WERI-Rb-1 (cell line): ENCODE data around the gene SCAMP5.
A peak's percentile ranks its signal among the peaks of the same experiment; 100 is the strongest.

Experiments used
- DNase-seq: peaks from one replicate; pipeline ENCODE4 v3.0.0-alpha.2; 2020
- H3K27ac ChIP-seq: fragments of 250-450 bp; sonication (Bioruptor Pico); 2 replicates; pipeline ENCODE4 v1.5.1; 2020; ENCODE audit warnings: mild to moderate bottlenecking, moderate library complexity
- H3K27me3 ChIP-seq: fragments of 250-450 bp; sonication (Bioruptor Pico); 2 replicates; pipeline ENCODE4 v1.5.1; 2021; ENCODE audit warnings: mild to moderate bottlenecking, low read depth, moderate library complexity; ENCODE audit not compliant: insufficient read depth, severe bottlenecking
- H3K36me3 ChIP-seq: fragments of 250-450 bp; sonication (Bioruptor Pico); 2 replicates; pipeline ENCODE4 v1.5.1; 2020; ENCODE audit warnings: mild to moderate bottlenecking, moderate library complexity
- H3K4me3 ChIP-seq: 2 replicates; pipeline ENCODE4 v1.5.1; 2011; ENCODE audit warnings: low read depth, mild to moderate bottlenecking, control low read depth, low read length
- H3K9me3 ChIP-seq: fragments of 250-450 bp; sonication (Bioruptor Pico); 2 replicates; pipeline ENCODE4 v1.5.1; 2021; ENCODE audit warnings: mild to moderate bottlenecking, moderate library complexity; ENCODE audit not compliant: severe bottlenecking
- TF ChIP-seq, protein P1 (sequence below): IDR thresholded peaks from 2 replicates; pipeline ENCODE4 v1.5.1; 2011; ENCODE audit warnings: low read depth, mild to moderate bottlenecking, control low read depth, inconsistent platforms, low read length

SCAMP5 gene, protein sequence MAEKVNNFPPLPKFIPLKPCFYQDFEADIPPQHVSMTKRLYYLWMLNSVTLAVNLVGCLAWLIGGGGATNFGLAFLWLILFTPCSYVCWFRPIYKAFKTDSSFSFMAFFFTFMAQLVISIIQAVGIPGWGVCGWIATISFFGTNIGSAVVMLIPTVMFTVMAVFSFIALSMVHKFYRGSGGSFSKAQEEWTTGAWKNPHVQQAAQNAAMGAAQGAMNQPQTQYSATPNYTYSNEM

DNA sequence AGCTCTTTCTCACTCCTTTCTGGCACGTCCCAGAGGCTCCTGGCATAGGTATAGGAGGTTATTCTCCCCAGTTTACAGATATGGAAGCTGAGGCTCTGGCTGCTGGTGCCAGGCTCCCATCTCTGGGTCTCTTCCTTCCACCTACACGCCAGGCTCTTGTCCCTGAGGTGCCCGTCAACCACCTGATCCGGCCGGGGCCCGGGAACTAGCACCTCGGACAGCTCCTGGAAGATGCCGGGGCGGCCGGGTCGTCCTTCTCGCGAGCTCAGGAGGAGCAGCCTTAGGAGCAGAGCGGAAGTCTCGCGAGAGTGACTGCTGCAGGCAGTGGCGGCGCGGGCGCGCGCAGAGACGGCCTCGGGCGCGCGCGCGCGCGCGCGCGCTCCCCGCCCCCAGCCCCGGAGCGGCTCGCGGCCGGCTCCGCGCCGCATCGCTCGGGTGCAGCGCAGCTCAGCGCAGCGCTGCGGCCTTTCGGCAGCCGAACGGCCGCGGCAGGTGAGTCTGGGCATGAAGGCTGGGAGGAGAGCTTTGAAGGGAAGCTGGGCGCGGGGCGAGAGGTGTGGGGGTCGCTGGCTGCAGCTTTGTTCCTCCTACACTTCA lies at the start of gene SCAMP5:
Gene SCAMP5 (plus strand): TSS at position 382 of the 597 bp plus-strand sequence. CDS start 16,277 bp downstream, outside the sequence.
- TF ChIP-seq, protein P1, sequence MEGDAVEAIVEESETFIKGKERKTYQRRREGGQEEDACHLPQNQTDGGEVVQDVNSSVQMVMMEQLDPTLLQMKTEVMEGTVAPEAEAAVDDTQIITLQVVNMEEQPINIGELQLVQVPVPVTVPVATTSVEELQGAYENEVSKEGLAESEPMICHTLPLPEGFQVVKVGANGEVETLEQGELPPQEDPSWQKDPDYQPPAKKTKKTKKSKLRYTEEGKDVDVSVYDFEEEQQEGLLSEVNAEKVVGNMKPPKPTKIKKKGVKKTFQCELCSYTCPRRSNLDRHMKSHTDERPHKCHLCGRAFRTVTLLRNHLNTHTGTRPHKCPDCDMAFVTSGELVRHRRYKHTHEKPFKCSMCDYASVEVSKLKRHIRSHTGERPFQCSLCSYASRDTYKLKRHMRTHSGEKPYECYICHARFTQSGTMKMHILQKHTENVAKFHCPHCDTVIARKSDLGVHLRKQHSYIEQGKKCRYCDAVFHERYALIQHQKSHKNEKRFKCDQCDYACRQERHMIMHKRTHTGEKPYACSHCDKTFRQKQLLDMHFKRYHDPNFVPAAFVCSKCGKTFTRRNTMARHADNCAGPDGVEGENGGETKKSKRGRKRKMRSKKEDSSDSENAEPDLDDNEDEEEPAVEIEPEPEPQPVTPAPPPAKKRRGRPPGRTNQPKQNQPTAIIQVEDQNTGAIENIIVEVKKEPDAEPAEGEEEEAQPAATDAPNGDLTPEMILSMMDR, result no peak
- H3K27ac ChIP-seq, result peak within 1 kb of the TSS; percentile 95
- peak; percentile 98 for DNase-seq

DNA sequence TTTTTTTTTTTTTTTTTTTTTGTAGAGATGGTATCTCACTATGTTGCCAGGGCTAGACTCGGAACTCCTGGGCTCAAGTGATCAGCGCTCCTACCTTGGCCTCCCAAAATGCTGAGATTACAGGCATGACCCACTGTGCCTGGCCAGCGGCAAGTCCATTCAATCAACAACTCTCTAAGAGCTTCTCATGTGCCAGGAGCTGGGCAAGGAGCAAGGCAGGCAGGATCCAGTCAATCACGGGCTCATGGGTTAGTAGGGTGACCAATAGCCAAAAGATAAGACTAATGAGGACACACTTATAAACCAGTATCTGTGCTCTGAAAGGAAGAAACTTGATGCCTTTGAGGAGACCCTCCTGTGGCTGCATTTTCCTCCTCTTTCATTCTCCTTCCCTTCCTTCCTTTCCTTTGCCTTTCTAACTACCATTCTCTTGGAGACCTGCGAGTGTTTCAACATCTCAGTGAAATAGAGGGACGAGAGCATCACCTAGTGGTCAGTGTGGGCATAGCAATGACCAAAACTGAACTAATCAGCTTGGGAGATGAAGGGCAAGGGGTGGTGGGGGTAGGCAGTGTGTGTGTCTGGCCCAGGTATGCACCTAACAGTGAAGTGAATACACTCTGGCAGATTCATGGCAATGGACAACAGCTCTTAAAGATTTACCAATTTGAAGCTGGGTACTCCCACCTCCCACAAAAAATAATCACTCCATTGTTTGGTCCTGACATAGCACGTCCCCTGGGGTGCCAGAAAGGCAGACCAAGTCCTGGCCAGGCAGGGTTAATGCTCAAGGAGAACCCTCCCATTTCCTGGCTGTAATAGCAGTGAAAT lies 45.1 kb upstream of the SCAMP5 start:
- no peaks in the 10 kb centered on the region for H3K27me3 ChIP-seq
- no peak overlapping the region for H3K4me3 ChIP-seq
- peak overlapping the region; percentile 34; the same call in 1 of the 2 replicates for H3K27ac ChIP-seq
- H3K36me3 ChIP-seq, result no peaks in the 10 kb centered on the region
- TF ChIP-seq, protein P1, result peak; percentile 98
- peak; percentile 84 for DNase-seq
- no peaks in the 10 kb centered on the region for H3K9me3 ChIP-seq

More for the DNA sequence above, at the start of gene SCAMP5:
- H3K36me3 ChIP-seq, result peaks cover 10% of the 10 kb centered on the region
- no peaks in the 10 kb centered on the region for H3K27me3 ChIP-seq
- H3K4me3 ChIP-seq, result peak within 1 kb of the TSS; percentile 84
- peaks cover 5% of the 10 kb centered on the region for H3K9me3 ChIP-seq

DNA sequence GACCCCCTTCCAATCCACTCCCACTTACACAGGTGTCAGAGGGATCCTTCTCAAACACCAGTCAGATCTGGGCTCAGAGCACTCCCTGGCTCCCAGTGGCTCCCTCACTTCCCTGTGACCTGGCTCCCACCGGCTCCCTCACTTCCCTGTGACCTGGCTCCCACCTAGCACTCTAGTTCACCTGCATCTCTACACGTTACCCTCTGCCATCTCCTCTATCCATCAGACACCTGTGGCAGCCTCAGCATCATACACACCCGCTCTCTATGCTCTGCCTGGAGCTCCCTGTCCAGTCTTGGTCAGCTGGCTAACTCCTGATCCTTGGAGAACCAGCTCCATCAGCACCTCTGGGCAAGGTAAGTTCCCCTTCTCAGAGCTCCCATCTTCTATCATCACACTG lies 44.4 kb upstream of the SCAMP5 start:
- no peak overlapping the region for H3K4me3 ChIP-seq
- H3K36me3 ChIP-seq, result no peaks in the 10 kb centered on the region
- DNase-seq, result no peak
- H3K27me3 ChIP-seq, result no peaks in the 10 kb centered on the region
- TF ChIP-seq, protein P1, result no peak
- no peak overlapping the region for H3K27ac ChIP-seq
- H3K9me3 ChIP-seq, result no peaks in the 10 kb centered on the region

DNA sequence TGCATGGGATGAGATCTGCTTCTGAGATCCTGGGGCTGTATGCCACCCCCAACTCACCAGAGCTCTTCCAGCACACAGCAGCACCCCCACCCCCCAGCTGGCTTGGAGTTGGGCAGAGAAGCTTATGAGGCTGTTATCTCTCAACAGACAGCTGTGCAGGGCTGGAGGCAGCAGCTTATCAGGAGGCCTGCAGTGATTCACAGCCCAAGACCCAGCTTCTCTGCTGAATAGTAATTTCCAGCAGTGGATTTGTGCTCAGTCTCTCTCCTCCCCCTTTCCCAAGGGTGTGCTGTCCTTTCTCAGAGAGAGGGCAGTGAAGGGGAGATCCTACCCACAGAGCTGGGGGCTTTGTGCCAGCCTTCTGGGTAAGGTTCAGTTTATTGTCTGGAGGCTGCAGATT lies 40.8 kb upstream of the SCAMP5 start:
- Histone ChIP-seq H3K27me3 (no peaks in the 10 kb centered on the region), H3K36me3 (no peaks in the 10 kb centered on the region), H3K4me3 (no peak overlapping the region), H3K9me3 (no peaks in the 10 kb centered on the region), H3K27ac (peak overlapping the region; percentile 77)
- peak; percentile 86 for DNase-seq
- TF ChIP-seq, protein P1, result no peak

DNA sequence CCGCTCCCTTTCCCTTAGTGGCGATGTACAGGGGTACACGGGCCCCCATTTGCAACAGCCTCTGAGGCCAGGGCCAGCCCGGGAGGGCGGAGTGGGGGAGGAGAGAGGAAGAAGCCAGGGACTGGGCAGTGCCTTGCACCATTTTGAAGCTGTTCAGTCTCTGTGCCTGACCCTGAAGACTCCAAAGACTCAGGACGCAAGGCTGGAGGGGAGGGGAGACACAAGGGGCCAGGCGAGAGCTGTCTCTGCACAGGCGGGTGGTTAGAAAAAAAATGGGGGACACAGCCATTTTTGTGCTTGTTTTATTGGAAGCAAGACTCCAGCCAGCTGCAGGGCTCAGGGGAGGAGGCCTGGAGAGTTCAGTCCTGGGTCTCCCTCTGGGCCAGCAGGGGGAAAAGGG lies 40.3 kb upstream of the SCAMP5 start:
- DNase-seq, result no peak
- peak overlapping the region; percentile 77 for H3K27ac ChIP-seq
- H3K9me3 ChIP-seq, result no peaks in the 10 kb centered on the region
- H3K36me3 ChIP-seq, result no peaks in the 10 kb centered on the region
- TF ChIP-seq, protein P1, result no peak
- no peaks in the 10 kb centered on the region for H3K27me3 ChIP-seq
- H3K4me3 ChIP-seq, result no peak overlapping the region
